Gastroesophageal sphincter (tissue), 3 donors: ENCODE measurements around the gene KIF26B.

Experiments used
- EP300 ChIP-seq: sonication (generic); formaldehyde crosslinking; IDR thresholded peaks from one replicate; pipeline ENCODE4 v1.6.1; 2017; ENCODE audit warnings: antibody characterized with exemption, mild to moderate bottlenecking
- POLR2A ChIP-seq, 2 donors: fragments of 450-650 bp; IDR thresholded peaks; one replicate each; pipeline ENCODE4 v1.6.1; 2017; ENCODE audit warnings: antibody characterized with exemption in 2 of 2, mild to moderate bottlenecking in 2 of 2, moderate library complexity in 1 of 2
- TF ChIP-seq, protein P1 (sequence below), 4 experiments: fragments of 200-600 bp in 2 of 4; fragments of 450-650 bp in 2 of 4; sonication (generic) in 1 of 4; IDR thresholded peaks; one replicate each; pipeline ENCODE4 v1.5.1; 2017 to 2019; ENCODE audit warnings: antibody characterized with exemption in 4 of 4, mild to moderate bottlenecking in 2 of 4, moderate library complexity in 2 of 4

DNA sequence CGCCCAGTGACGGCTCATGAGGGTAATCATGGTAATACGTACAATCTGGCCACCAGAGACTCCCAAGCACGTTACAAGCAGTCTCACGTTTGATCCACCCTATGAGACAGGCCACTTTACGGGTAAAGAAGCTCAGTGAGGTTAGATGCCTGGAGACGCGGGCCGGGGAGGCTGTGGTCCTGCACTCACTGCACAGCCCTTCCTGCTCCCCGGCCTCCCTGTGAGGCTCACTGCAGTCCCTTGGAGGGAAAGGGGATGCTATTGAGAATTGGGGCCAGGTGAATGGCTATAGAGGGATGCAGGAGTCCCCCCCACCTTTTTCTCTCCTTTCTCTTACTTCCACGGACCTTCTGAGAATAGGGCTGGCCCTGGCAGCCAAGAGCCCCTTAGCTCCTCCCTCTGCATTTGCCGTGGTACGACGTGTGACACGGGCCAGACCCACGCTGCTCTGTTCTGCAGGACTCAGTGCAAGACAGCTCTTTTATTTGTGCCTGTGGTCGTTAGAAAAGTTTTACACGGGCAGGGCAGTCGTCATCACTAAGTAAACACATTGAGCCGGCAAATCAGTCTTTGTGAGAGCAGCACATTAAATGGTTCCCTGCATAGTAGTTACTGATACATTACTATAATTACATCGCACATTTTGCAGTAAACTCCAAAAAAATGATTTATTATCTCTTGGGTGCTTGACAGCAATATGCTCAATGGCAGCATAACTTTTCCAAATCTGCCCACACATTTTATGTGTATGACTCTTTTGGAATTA lies 18.8 kb downstream of the KIF26B start:
- TF ChIP-seq, protein P1, sequence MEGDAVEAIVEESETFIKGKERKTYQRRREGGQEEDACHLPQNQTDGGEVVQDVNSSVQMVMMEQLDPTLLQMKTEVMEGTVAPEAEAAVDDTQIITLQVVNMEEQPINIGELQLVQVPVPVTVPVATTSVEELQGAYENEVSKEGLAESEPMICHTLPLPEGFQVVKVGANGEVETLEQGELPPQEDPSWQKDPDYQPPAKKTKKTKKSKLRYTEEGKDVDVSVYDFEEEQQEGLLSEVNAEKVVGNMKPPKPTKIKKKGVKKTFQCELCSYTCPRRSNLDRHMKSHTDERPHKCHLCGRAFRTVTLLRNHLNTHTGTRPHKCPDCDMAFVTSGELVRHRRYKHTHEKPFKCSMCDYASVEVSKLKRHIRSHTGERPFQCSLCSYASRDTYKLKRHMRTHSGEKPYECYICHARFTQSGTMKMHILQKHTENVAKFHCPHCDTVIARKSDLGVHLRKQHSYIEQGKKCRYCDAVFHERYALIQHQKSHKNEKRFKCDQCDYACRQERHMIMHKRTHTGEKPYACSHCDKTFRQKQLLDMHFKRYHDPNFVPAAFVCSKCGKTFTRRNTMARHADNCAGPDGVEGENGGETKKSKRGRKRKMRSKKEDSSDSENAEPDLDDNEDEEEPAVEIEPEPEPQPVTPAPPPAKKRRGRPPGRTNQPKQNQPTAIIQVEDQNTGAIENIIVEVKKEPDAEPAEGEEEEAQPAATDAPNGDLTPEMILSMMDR (IDR thresholded peaks at IDR 0.05) = no peak
- no peak for TF ChIP-seq EP300
- no peak for TF ChIP-seq POLR2A (IDR thresholded peaks at IDR 0.05)
